ENCODE measurements around the gene RAI14.

RAI14 gene

GRCh38 chr5:34648039-34648839, 7.9 kb upstream of the RAI14 start:
- DNase-seq (ENCODE audit: low spot score) = no peak

- DNase-seq (ENCODE audit: low spot score) = no peak
Observed at GRCh38 chr5:34648840-34649158, 7.3 kb upstream of the RAI14 start.

GRCh38 chr5:34651791-34652190, 4.3 kb upstream of the RAI14 start:
- DNase-seq (ENCODE audit: low spot score) = no peak

- no peak for DNase-seq (ENCODE audit: low spot score)
Observed at GRCh38 chr5:34652466-34652865, 3.7 kb upstream of the RAI14 start.

GRCh38 chr5:34652914-34653313, 3.2 kb upstream of the RAI14 start:
- no peak for DNase-seq (ENCODE audit: low spot score)

GRCh38 chr5:34653708-34654107, 2.4 kb upstream of the RAI14 start:
- DNase-seq (ENCODE audit: low spot score) = no peak

GRCh38 chr5:34655354-34655991, 655 bp upstream of the RAI14 start:
- DNase-seq (ENCODE audit: low spot score) = peak; percentile 75

GRCh38 chr5:34656700-34657273, 659 bp downstream of the RAI14 start:
- DNase-seq (ENCODE audit: low spot score) = peak; percentile 26

- DNase-seq (ENCODE audit: low spot score) = peak; percentile 7
Observed at GRCh38 chr5:34657274-34657921, 1.3 kb downstream of the RAI14 start.

GRCh38 chr5:34657988-34658387, 1.9 kb downstream of the RAI14 start:
- DNase-seq (ENCODE audit: low spot score) = no peak

GRCh38 chr5:34659168-34659567, 3.0 kb downstream of the RAI14 start:
- no peak for DNase-seq (ENCODE audit: low spot score)

- DNase-seq (ENCODE audit: low spot score) = no peak
Observed at GRCh38 chr5:34660444-34660843, 4.3 kb downstream of the RAI14 start.

GRCh38 chr5:34663771-34664496, 7.8 kb downstream of the RAI14 start:
- DNase-seq (ENCODE audit: low spot score) = no peak

GRCh38 chr5:34666392-34667080, 10.4 kb downstream of the RAI14 start:
- DNase-seq (ENCODE audit: low spot score) = no peak

GRCh38 chr5:34667705-34668104, 11.6 kb downstream of the RAI14 start:
- no peak for DNase-seq (ENCODE audit: low spot score)

- no peak for DNase-seq (ENCODE audit: low spot score)
Observed at GRCh38 chr5:34669931-34670516, 13.9 kb downstream of the RAI14 start.

- DNase-seq (ENCODE audit: low spot score) = no peak
Observed at GRCh38 chr5:34672196-34672595, 16.1 kb downstream of the RAI14 start.

- DNase-seq (ENCODE audit: low spot score) = no peak
Observed at GRCh38 chr5:34673463-34674125, 17.5 kb downstream of the RAI14 start.

GRCh38 chr5:34674187-34674586, 18.1 kb downstream of the RAI14 start:
- DNase-seq (ENCODE audit: low spot score) = no peak

- DNase-seq (ENCODE audit: low spot score) = no peak
Observed at GRCh38 chr5:34675857-34676256, 19.7 kb downstream of the RAI14 start.

- DNase-seq (ENCODE audit: low spot score) = no peak
Observed at GRCh38 chr5:34676416-34676815, 20.3 kb downstream of the RAI14 start.

All from globus pallidus (tissue), 1 donor.